ENCODE results near the gene ARHGAP12.
"Not testable (repeated sequence)": the region's sequence is repeated elsewhere in the genome, so short reads cannot be mapped to it uniquely, and the experiment has no call there.

Gene ARHGAP12

DNA sequence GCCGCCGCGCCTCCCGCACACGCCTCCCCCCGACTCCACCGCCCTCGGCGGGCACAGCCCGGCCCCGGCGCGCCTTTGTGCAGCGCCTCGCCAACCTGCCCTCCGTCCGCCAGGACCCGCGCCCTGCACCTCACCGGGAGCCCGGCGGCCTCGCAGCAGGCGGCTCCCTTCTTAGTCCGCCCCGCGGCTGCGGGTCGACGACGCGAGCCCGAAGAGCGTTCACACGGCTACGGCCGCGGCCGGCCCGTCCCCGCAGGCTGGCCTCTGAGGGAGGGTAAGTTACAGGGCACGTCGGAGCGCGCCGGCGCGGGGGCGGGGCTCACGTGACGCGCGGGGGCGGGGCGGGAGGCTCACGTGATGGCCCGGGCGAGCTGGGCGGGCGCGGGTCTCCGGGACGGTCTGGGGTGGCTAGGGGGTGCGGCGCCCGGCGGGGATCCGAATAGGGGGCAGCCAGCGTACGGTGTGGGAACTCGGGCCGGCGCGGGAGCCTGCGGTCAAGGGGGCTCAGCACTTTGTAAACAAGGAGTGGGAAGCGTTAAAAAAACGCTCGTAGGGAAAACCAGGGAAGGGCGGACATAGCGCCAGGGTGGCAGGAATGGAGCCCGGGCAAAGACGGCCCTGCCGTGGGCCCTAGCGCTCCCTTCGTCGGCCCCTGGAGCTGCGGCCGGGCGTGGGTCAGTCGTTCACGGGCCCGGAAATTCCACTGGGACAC lies at the start of gene ARHGAP12:
ARHGAP12 (minus strand) TSS at position 283 of the 712 bp plus-strand sequence. CDS start 19,976 bp downstream, outside the sequence.
- peak; percentile 86 for DNase-seq

DNA sequence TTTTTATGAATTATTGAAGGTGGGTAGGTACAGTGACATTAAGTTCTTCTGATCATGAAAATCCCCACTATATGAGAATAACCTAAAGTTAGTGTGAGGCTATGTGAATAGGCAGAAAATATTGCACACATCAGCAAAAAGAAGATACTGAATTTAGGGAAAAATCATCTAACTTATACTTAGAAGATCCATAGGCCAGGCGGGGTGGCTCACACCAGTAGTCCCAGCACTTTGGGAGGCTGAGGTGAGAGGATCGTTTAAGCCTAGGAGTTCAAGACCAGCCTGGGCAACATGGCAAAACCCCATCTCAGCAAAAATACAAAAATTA lies 49.5 kb upstream of the ARHGAP12 start:
- DNase-seq: no peak

- DNase-seq: peak; percentile 43
These were observed 49.0 kb upstream of the ARHGAP12 start for GRCh38 chr10:31977440-31978155.

GRCh38 chr10:31975157-31975765 lies 46.6 kb upstream of the ARHGAP12 start:
- no peak for DNase-seq

- peak; percentile 22 for DNase-seq
These were observed 45.9 kb upstream of the ARHGAP12 start for GRCh38 chr10:31974434-31975124.

DNA sequence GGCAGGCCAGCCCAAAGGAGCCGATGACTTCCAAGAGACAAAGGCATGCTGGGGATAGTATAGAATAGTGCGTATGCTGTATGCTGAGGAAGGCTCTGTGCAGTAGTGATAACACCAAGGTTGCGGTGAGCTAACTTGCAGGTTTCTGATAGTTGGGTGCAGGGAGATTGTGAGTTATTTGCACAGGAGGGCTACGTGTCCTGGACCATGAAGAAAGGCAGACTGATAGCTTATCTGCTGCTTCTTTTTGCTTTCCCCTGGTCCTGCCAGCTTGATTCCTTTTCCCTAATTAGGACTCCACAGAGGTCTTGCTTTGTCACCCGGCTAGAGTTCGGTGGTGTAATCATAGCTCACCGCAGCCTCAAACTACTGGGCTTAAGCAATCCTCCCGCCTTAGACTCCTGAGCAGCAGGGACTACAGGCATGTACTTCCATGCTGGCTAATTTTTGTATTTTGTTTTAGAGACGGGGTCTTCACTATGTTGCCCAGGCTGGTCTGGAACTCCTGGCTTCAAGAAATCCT lies 43.9 kb upstream of the ARHGAP12 start:
- no peak for DNase-seq

DNA sequence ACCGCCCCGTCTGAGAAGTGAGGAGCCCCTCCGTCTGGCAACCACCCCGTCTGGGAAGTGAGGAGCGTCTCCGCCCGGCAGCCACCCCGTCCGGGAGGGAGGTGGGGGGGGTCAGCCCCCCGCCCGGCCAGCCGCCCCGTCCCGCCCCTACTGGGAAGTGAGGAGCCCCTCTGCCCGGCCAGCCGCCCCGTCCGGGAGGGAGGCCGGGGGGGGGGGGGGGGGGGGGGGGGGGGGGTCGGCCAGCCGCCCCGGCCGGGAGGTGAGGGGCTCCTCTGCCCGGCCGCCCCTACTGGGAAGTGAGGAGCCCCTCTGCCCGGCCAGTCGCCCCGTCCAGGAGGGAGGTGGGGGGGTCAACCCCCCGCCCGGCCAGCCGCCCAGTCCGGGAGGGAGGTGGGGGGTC lies 41.2 kb upstream of the ARHGAP12 start:
- DNase-seq: not testable (repeated sequence)

GRCh38 chr10:31963589-31963980 lies 35.0 kb upstream of the ARHGAP12 start:
- DNase-seq: no peak

DNA sequence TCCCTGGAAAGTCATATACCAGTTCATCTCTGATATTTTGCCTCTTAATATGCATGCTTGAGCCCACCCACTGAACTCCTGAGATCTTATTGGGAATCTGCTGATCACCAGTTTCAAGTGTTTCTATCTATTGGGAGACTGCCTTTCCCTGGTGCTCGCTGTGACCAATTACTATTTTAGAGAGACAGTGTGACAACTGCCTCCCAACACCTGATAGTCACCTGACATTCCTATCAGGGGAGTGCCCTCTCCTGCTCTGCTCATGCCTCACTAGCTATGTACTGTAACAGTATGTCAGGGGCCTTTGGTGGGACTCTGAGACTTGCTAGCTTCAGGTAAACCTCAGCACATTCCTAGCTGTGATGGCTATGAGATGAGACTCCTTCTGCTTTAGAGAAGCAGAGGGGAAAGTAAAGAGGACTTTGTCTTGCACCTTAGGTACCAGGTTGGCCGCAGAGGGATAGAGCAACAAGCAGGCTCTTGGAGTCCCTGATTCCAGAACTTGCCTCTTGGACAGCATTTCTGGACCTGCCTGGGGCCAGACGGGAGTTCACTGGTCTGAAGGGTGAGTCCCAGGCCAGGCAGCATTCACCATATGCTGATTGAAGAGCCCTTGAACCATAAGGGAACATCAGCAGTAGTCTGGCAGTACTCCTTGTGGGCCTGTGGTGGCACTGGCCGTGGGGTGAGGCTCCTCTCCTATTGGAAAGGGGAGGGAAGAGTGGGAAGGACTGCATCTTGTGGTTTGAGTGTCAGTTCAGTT lies 34.4 kb upstream of the ARHGAP12 start:
- no peak for DNase-seq

- DNase-seq: peak; percentile 48
These were observed 32.8 kb upstream of the ARHGAP12 start for GRCh38 chr10:31961277-31962074.

GRCh38 chr10:31959461-31960173 lies 31.0 kb upstream of the ARHGAP12 start:
- DNase-seq: no peak

DNA sequence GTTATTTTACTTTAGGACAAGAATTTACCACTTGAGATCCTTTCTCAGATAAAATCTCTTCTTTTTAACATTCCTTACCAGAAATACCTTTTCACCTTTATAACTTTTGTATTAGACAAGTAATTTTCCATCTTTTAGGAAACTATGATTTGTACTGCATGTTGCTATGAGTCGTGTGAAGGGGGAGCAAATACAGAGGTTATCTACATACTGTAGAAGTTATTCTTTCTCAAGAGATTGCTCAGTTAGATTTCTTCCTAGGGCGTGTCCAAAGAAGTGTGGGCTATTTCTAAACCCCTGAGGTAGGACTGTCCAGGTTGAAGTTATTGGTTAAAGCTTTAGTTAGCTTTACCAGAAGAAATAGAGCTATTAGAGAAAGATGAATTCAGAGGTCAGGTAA lies 30.2 kb upstream of the ARHGAP12 start:
- no peak for DNase-seq

GRCh38 chr10:31956200-31956946 lies 27.7 kb upstream of the ARHGAP12 start:
- DNase-seq: no peak

DNA sequence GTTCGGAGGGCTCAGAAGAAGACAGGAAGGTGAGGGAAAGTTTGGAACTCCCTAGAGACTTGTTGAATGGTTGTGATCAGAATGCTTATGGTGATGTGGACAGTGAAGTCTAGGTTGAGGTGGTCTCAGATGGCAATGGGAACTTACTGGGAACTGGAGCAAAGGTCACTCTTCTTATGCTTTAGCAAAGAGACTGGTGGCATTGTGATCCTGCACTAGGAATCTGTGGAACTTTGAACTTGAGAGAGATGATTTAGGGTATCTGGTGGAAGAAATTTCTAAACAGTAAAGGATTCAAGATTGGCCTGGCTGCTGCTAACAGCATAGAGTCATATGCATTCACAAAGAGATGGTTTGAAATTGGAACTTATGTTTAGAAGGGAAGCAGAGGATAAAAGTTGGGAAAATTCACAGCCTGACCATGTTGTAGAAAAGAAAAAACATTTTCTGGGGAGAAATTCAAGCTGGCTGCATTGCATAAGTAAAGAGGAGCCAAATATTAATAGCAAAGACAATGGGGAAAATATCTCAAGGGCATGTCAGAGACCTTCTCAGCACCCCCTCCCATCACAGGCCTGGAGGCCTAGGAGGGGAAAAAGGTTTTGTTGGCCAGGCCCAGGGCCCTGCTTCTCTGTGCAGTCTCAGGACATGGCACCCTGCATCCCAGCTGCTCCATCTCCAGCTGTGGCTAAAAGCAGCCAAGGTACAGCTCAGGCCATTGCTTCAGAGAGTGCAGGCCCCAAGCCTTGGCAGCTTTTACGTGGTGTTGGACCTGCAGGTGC lies 26.0 kb upstream of the ARHGAP12 start:
- no peak for DNase-seq

DNA sequence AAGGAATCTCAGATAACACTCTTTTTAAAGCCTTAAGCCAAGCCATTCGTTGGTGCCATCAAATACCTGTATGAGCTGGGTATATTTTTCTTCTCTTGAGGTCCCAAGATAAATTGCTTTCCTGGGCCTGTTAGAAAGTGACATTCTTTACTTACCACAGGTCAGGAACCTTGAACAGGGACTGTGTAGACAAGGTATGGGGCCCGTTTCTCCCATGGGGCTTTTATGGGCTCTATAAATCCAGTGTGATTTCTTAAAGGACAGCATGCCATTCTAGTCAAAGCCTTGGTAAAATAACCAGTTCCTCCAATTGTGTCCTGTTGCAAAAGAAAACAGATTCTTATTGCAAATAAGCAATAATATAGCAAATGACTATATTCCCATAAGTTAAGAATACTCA lies 24.8 kb upstream of the ARHGAP12 start:
- DNase-seq: no peak

DNA sequence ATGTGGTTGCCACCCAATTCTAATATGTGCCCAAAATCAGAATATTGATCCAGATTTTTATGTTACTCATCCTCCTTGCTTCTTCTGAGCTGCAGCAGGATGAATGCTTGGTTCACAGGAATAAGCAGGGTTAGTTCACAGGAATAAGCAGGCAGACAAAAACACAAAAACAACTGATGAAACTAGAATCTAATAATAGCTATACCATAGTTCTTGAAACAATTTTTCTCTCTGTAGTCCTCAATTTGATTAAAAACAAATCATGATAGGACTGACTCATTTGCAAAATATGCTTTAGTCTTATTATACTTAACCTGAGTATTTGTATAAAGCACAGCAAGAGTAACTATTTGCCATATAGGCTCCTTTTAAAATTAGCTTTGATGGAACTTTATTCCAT lies 24.4 kb upstream of the ARHGAP12 start:
- peak; percentile 30 for DNase-seq

GRCh38 chr10:31952066-31952465 lies 23.4 kb upstream of the ARHGAP12 start:
- DNase-seq: peak; percentile 49

GRCh38 chr10:31949266-31949665 lies 20.6 kb upstream of the ARHGAP12 start:
- DNase-seq: no peak

GRCh38 chr10:31948021-31948420 lies 19.4 kb upstream of the ARHGAP12 start:
- no peak for DNase-seq

Data from fibroblast of skin of right biceps (primary cell).